Measurements from ENCODE around the gene NXPH3.

- TF ChIP-seq NBN (IDR thresholded peaks at IDR 0.05) (no peak), SREBF2 (IDR thresholded peaks at IDR 0.05; ENCODE audit: low read length) (no peak), LARP7 (IDR thresholded peaks at IDR 0.05) (no peak), CUX1 (IDR thresholded peaks at IDR 0.05; ENCODE audit: insufficient replicate concordance, low read depth, low read length) (no peak), CTCF (IDR thresholded peaks at IDR 0.05 in 2 of 3, conservative IDR thresholded peaks at IDR 0.05 in 1 of 3; ENCODE audit: control insufficient read depth in 2 of 3, extremely low read depth in 1 of 3, insufficient read depth in 1 of 3, low read depth in 3 of 3, low read length in 3 of 3) (no peak), CHD4 (IDR thresholded peaks at IDR 0.05) (no peak), CHD2 (IDR thresholded peaks at IDR 0.05; ENCODE audit: borderline replicate concordance, low read depth, low read length) (no peak), JUND (IDR thresholded peaks at IDR 0.05; ENCODE audit: low read depth, low read length) (no peak), RELA (IDR thresholded peaks at IDR 0.05; ENCODE audit: borderline replicate concordance, partially characterized antibody) (no peak)
These were observed 27.1 kb downstream of the NXPH3 start for GRCh38 chr17:49602783-49603182.

Measured in GM12878 (cell line).